HepG2 (cell line): Measurements from ENCODE around the gene ERRFI1. TPM values are rescaled to one million over a fixed set of nuclear protein-coding genes. Genes with fewer than 3 reads are reported as not detected.

ENCODE experiments used
- FOXJ3 ChIP-seq: sonication (generic); formaldehyde crosslinking; IDR thresholded peaks from 2 replicates; pipeline ENCODE4 v1.4.0; 2020; ENCODE audit warnings: missing genetic modification reagents, mild to moderate bottlenecking, borderline replicate concordance
- GATA4 ChIP-seq: sonication (generic); IDR thresholded peaks from 2 replicates; pipeline ENCODE4 v1.6.1; 2016; ENCODE audit warnings: antibody characterized with exemption, low read depth, borderline replicate concordance
- HDAC6 ChIP-seq: fragments of 200-600 bp; sonication (generic); IDR thresholded peaks from 2 replicates; pipeline ENCODE4 v1.7.0; 2017; ENCODE audit warnings: mild to moderate bottlenecking, antibody characterized with exemption, low read length, low read depth
- HOXA3 ChIP-seq: sonication (generic); formaldehyde crosslinking; IDR thresholded peaks from 2 replicates; pipeline ENCODE4 v1.5.0; 2020; ENCODE audit warnings: missing genetic modification reagents
- KDM2A ChIP-seq: sonication (generic); formaldehyde crosslinking; IDR thresholded peaks from 2 replicates; pipeline ENCODE4 v1.4.0; 2020; ENCODE audit warnings: low read depth, missing genetic modification reagents, borderline replicate concordance
- NFATC3 ChIP-seq: sonication (generic); formaldehyde crosslinking; IDR thresholded peaks from 2 replicates; pipeline ENCODE4 v1.5.1; 2020; ENCODE audit warnings: mild to moderate bottlenecking, missing genetic modification reagents
- NFIC ChIP-seq: IDR thresholded peaks from 2 replicates; pipeline ENCODE4 v1.6.1; 2012; ENCODE audit warnings: mild to moderate bottlenecking, low read length, inconsistent platforms
- NFKB2 ChIP-seq: sonication (generic); formaldehyde crosslinking; IDR thresholded peaks from 2 replicates; pipeline ENCODE4 v1.4.0; 2020; ENCODE audit warnings: missing genetic modification reagents, borderline replicate concordance
- NR3C1 ChIP-seq: sonication (generic); formaldehyde crosslinking; IDR thresholded peaks from 2 replicates; pipeline ENCODE4 v1.4.0; 2020; ENCODE audit warnings: missing genetic modification reagents
- SMAD1 ChIP-seq: sonication (generic); formaldehyde crosslinking; IDR thresholded peaks from 2 replicates; pipeline ENCODE4 v1.4.0; 2020; ENCODE audit warnings: missing genetic modification reagents, low read depth, mild to moderate bottlenecking, borderline replicate concordance
- SNAPC2 ChIP-seq: sonication (generic); formaldehyde crosslinking; IDR thresholded peaks from 2 replicates; pipeline ENCODE4 v1.8.1; 2022; ENCODE audit warnings: mild to moderate bottlenecking, missing genetic modification reagents
- XBP1 ChIP-seq: sonication (generic); formaldehyde crosslinking; IDR thresholded peaks from 2 replicates; pipeline ENCODE4 v1.5.0; 2020; ENCODE audit warnings: missing genetic modification reagents
- ZBTB3 ChIP-seq: sonication (generic); formaldehyde crosslinking; IDR thresholded peaks from 2 replicates; pipeline ENCODE4 v1.4.0; 2020; ENCODE audit warnings: low read depth, mild to moderate bottlenecking, moderate library complexity, missing genetic modification reagents, borderline replicate concordance
- ZBTB42 ChIP-seq: sonication (generic); formaldehyde crosslinking; IDR thresholded peaks from 2 replicates; pipeline ENCODE4 v1.5.0; 2020; ENCODE audit warnings: mild to moderate bottlenecking, missing genetic modification reagents
- ZFP36L2 ChIP-seq: sonication (generic); formaldehyde crosslinking; IDR thresholded peaks from 2 replicates; pipeline ENCODE4 v1.4.0; 2020; ENCODE audit warnings: missing genetic modification reagents
- ZNF530 ChIP-seq: sonication (generic); formaldehyde crosslinking; IDR thresholded peaks from 2 replicates; pipeline ENCODE4 v1.5.0; 2020; ENCODE audit warnings: low read depth, mild to moderate bottlenecking, missing genetic modification reagents
- ZNF567 ChIP-seq: sonication (generic); formaldehyde crosslinking; IDR thresholded peaks from 2 replicates; pipeline ENCODE4 v1.8.1; 2023; ENCODE audit warnings: mild to moderate bottlenecking, missing genetic modification reagents, borderline replicate concordance
- ZNF629 ChIP-seq: sonication (generic); formaldehyde crosslinking; conservative IDR thresholded peaks from 2 replicates; pipeline ENCODE4 v1.5.0; 2020; ENCODE audit warnings: missing genetic modification reagents
- ZNF674 ChIP-seq: sonication (generic); formaldehyde crosslinking; IDR thresholded peaks from 2 replicates; pipeline ENCODE4 v1.5.0; 2020; ENCODE audit warnings: low read depth, mild to moderate bottlenecking, missing genetic modification reagents
- ZSCAN20 ChIP-seq: sonication (generic); formaldehyde crosslinking; IDR thresholded peaks from 2 replicates; pipeline ENCODE4 v1.4.0; 2020; ENCODE audit warnings: missing genetic modification reagents, mild to moderate bottlenecking, borderline replicate concordance
- ZSCAN21 ChIP-seq: sonication (generic); formaldehyde crosslinking; IDR thresholded peaks from 2 replicates; pipeline ENCODE4 v1.8.0; 2022; ENCODE audit warnings: mild to moderate bottlenecking, missing genetic modification reagents, moderate library complexity, borderline replicate concordance
- polyA plus RNA-seq, 8 experiments: library from polyadenylated mRNA; depleted of rRNA in 3 of 8; stranded (reverse) in 7 of 8; unstranded in 1 of 8; fragments of >200 nt; fragmentation: Illumina TruSeq in 4 of 8; extraction: Trizol in 4 of 8; gene quantifications; 2 replicates each; pipeline versions ENCODE4 v1.2.1 to v1.2.3, GENCODE V29; 2011 to 2016; ENCODE audit warnings: low read depth in 4 of 8, missing spikeins in 1 of 8, mixed read lengths in 1 of 8; ENCODE audit not compliant: insufficient read depth in 1 of 8
- total RNA-seq, 5 experiments: library from RNA; depleted of rRNA; stranded (reverse); fragments of >200 nt; fragmentation: Illumina TruSeq; extraction: Trizol; gene quantifications; 2 replicates each; pipeline ENCODE4 v1.2.3, GENCODE V29; 2016; ENCODE audit warnings: low read depth in 1 of 5
- TF ChIP-seq, protein P1 (sequence below): sonication (generic); formaldehyde crosslinking; IDR thresholded peaks from 2 replicates; pipeline ENCODE4 v1.4.0; 2020; ENCODE audit warnings: missing genetic modification reagents
- TF ChIP-seq, protein P2 (sequence below): sonication (generic); formaldehyde crosslinking; IDR thresholded peaks from 2 replicates; pipeline ENCODE4 v1.9.0; 2022; ENCODE audit warnings: missing genetic modification reagents, mild to moderate bottlenecking, borderline replicate concordance
- TF ChIP-seq, protein P3 (sequence below): sonication (generic); formaldehyde crosslinking; IDR thresholded peaks from 2 replicates; pipeline ENCODE4 v1.5.0; 2020; ENCODE audit warnings: mild to moderate bottlenecking, missing genetic modification reagents

Gene ERRFI1
- total and polyA plus RNA-seq, 2 of the 13 experiments (the other 11 are each of a cell fraction or from before 2014, with no cell fraction given): 84.4 to 753 TPM

DNA sequence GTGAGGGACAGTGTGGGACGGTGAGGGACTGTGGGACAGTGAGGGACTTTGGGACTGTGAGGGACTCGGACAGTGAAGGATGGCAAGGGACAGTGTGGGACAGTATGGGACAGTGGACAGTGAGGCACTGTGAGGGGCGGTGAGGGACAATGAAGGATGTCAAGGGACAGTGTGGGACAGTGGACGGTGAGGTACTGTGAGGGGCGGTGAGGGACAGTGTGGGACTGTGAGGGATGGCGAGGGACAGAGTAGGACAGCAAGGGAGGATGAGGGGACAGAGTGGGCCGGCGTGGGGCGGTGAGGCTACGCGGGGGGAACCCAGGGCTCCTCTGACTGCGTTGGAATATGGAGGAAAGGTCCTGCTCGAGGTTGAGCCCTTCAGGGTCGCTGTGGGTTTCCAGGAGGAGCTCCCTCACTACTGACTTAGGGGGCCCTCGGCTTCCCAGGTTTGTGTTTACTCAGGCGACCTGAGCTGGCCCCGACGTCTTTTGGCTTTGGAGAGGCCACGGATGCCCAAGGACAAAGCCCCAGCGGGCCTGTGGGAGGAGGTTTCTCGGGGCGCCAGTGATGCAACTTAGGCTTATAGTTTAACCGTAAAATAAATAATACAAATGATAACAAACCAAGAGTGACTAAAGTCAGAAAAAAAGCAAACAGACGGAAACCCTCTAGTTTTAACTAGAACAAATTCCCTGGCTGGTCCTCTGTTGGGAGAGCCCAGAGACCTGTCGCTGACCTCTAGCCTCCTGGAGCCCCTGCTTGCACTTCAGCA, 1.1 kb upstream of the ERRFI1 start (continued):
- TF ChIP-seq, protein P1, sequence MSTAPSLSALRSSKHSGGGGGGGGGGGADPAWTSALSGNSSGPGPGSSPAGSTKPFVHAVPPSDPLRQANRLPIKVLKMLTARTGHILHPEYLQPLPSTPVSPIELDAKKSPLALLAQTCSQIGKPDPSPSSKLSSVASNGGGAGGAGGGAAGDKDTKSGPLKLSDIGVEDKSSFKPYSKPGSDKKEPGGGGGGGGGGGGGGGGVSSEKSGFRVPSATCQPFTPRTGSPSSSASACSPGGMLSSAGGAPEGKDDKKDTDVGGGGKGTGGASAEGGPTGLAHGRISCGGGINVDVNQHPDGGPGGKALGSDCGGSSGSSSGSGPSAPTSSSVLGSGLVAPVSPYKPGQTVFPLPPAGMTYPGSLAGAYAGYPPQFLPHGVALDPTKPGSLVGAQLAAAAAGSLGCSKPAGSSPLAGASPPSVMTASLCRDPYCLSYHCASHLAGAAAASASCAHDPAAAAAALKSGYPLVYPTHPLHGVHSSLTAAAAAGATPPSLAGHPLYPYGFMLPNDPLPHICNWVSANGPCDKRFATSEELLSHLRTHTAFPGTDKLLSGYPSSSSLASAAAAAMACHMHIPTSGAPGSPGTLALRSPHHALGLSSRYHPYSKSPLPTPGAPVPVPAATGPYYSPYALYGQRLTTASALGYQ (CRISPR knock-in tag): peak; percentile 91
- TF ChIP-seq HOXA3 (CRISPR knock-in tag) (peak; percentile 83), SNAPC2 (CRISPR knock-in tag) (0 out of 2 replicates have a peak, but pooled peaks have one; percentile 48), ZBTB42 (CRISPR knock-in tag) (no peak), NFIC (peak; percentile 94), HDAC6 (no peak), ZFP36L2 (CRISPR knock-in tag) (no peak), GATA4 (peak; percentile 95), KDM2A (CRISPR knock-in tag) (peak; percentile 65; the same call in 1 of the 2 replicates), ZNF567 (no peak), ZBTB3 (no peak), NR3C1 (CRISPR knock-in tag) (no peak), ZNF674 (CRISPR knock-in tag) (no peak; the same call in 1 of the 2 replicates), XBP1 (no peak), ZSCAN21 (CRISPR knock-in tag) (peak; percentile 32; the same call in 1 of the 2 replicates), SMAD1 (CRISPR knock-in tag) (no peak), ZNF629 (CRISPR knock-in tag) (no peak), ZSCAN20 (no peak), ZNF530 (CRISPR knock-in tag) (0 out of 2 replicates have a peak, but pooled peaks have one; percentile 62), FOXJ3 (peak; percentile 91; the same call in 1 of the 2 replicates), NFKB2 (CRISPR knock-in tag) (peak; percentile 66; the same call in 1 of the 2 replicates), NFATC3 (CRISPR knock-in tag) (no peak)
- TF ChIP-seq, protein P2, sequence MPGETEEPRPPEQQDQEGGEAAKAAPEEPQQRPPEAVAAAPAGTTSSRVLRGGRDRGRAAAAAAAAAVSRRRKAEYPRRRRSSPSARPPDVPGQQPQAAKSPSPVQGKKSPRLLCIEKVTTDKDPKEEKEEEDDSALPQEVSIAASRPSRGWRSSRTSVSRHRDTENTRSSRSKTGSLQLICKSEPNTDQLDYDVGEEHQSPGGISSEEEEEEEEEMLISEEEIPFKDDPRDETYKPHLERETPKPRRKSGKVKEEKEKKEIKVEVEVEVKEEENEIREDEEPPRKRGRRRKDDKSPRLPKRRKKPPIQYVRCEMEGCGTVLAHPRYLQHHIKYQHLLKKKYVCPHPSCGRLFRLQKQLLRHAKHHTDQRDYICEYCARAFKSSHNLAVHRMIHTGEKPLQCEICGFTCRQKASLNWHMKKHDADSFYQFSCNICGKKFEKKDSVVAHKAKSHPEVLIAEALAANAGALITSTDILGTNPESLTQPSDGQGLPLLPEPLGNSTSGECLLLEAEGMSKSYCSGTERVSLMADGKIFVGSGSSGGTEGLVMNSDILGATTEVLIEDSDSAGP (CRISPR knock-in tag): no peak; the same call in 1 of the 2 replicates
- TF ChIP-seq, protein P3, sequence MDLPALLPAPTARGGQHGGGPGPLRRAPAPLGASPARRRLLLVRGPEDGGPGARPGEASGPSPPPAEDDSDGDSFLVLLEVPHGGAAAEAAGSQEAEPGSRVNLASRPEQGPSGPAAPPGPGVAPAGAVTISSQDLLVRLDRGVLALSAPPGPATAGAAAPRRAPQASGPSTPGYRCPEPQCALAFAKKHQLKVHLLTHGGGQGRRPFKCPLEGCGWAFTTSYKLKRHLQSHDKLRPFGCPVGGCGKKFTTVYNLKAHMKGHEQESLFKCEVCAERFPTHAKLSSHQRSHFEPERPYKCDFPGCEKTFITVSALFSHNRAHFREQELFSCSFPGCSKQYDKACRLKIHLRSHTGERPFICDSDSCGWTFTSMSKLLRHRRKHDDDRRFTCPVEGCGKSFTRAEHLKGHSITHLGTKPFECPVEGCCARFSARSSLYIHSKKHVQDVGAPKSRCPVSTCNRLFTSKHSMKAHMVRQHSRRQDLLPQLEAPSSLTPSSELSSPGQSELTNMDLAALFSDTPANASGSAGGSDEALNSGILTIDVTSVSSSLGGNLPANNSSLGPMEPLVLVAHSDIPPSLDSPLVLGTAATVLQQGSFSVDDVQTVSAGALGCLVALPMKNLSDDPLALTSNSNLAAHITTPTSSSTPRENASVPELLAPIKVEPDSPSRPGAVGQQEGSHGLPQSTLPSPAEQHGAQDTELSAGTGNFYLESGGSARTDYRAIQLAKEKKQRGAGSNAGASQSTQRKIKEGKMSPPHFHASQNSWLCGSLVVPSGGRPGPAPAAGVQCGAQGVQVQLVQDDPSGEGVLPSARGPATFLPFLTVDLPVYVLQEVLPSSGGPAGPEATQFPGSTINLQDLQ: no peak
